T-cell (primary cell): ENCODE results near the gene SH3BGR. TPM values are rescaled to one million over a fixed set of nuclear protein-coding genes. Genes with fewer than 3 reads are reported as not detected.

ENCODE experiments used
- ATAC-seq, 4 experiments: fragments of 200-7000 bp in 3 of 4; fragments of 150-1000 bp in 1 of 4; cut with Tn5 transposase; replicated peaks in 1 of 4; 1 replicate in 3 of 4; 2 replicates in 1 of 4; pipeline ENCODE4 v1.10.0; 2021; ENCODE audit warnings: moderate library complexity in 3 of 4, mild to moderate bottlenecking in 2 of 4, moderate number of reproducible peaks in 1 of 4
- CTCF ChIA-PET, 2 donors: fragments of 300-600 bp; sonication (Branson Sonifier 250); formaldehyde crosslinking; loops; one replicate each; lab custom pipeline; 2022; ENCODE audit warnings: antibody characterized with exemption in 2 of 2; lab: Charles Lee
- POLR2A ChIA-PET, 2 donors: fragments of 300-600 bp; sonication (Branson Sonifier 250); formaldehyde crosslinking; loops; one replicate each; lab custom pipeline; 2022; ENCODE audit warnings: antibody characterized with exemption in 2 of 2; lab: Charles Lee
- DNase-seq, 35 experiments: peaks; one replicate each; pipeline versions ENCODE4 v3.0.0 to v3.0.0-alpha.2; 2013 to 2023
- H3K27ac ChIP-seq: one replicate; pipeline ENCODE4 v1.5.1; 2013; ENCODE audit warnings: low read length
- H3K27me3 ChIP-seq, 2 experiments: replicated peaks in 1 of 2; 1 replicate in 1 of 2; 2 replicates in 1 of 2; pipeline versions ENCODE4 v1.6.1 to v1.7.0; 2013; ENCODE audit warnings: low read length in 1 of 2, mixed read lengths in 1 of 2; ENCODE audit not compliant: control insufficient read depth in 2 of 2, insufficient read depth in 2 of 2; ENCODE audit errors: extremely low read depth in 1 of 2
- H3K36me3 ChIP-seq, 2 donors: 1 replicate in 1 of 2; 2 replicates in 1 of 2; pipeline versions ENCODE4 v1.6.1 to v1.7.0; 2013; ENCODE audit warnings: low read length in 1 of 2; ENCODE audit not compliant: control insufficient read depth in 2 of 2, insufficient read depth in 1 of 2; ENCODE audit errors: extremely low read depth in 1 of 2
- H3K4me1 ChIP-seq, 2 experiments: 1 replicate in 1 of 2; 2 replicates in 1 of 2; pipeline versions ENCODE4 v1.6.1 to v1.7.0; 2013; ENCODE audit warnings: low read length in 2 of 2, mixed read lengths in 1 of 2; ENCODE audit not compliant: insufficient read depth in 2 of 2, control insufficient read depth in 1 of 2; ENCODE audit errors: extremely low read depth in 1 of 2
- H3K4me3 ChIP-seq, 2 donors: 1 replicate in 1 of 2; 2 replicates in 1 of 2; pipeline versions ENCODE4 v1.5.1 to v1.7.0; 2013; ENCODE audit warnings: mild to moderate bottlenecking in 2 of 2, low read length in 1 of 2, moderate library complexity in 1 of 2; ENCODE audit not compliant: control insufficient read depth in 1 of 2; ENCODE audit errors: extremely low read depth in 1 of 2
- H3K9me3 ChIP-seq: 2 replicates; pipeline ENCODE4 v1.7.0; 2013
- H3K27ac Mint-ChIP-seq, 2 donors: one replicate each; pipeline ENCODE4 v1.8.0; 2020 to 2021; ENCODE audit warnings: mild to moderate bottlenecking in 2 of 2, mixed read lengths in 2 of 2
- H3K27me3 Mint-ChIP-seq, 2 donors: one replicate each; pipeline ENCODE4 v1.8.0; 2021 to 2022; ENCODE audit warnings: mixed read lengths in 2 of 2
- H3K36me3 Mint-ChIP-seq: one replicate; pipeline ENCODE4 v1.8.0; 2021; ENCODE audit warnings: mixed read lengths
- H3K4me1 Mint-ChIP-seq, 3 donors: one replicate each; pipeline ENCODE4 v1.8.0; 2020 to 2022; ENCODE audit warnings: mixed read lengths in 3 of 3, mild to moderate bottlenecking in 1 of 3
- H3K4me3 Mint-ChIP-seq, 3 donors: one replicate each; pipeline ENCODE4 v1.8.0; 2020 to 2022; ENCODE audit warnings: mild to moderate bottlenecking in 3 of 3, mixed read lengths in 3 of 3, moderate library complexity in 3 of 3
- H3K9me3 Mint-ChIP-seq, 3 donors: one replicate each; pipeline ENCODE4 v1.8.0; 2020 to 2022; ENCODE audit warnings: mixed read lengths in 3 of 3
- WGBS: methylation state at CpG from one replicate; pipeline ENCODE4 v1.1.5; 2013; ENCODE audit warnings: missing lambda C conversion rate; ENCODE audit not compliant: insufficient coverage; 5-methylcytosine and 5-hydroxymethylcytosine counted together
- total RNA-seq, 35 experiments: library from RNA in 6 of 35; stranded (reverse) in 6 of 35; fragments of 120-200 nt in 1 of 35; gene quantifications; one replicate each; pipeline versions ENCODE4 v1.2.1 to v1.2.4 and lab custom pipeline; 2013 to 2026

Gene SH3BGR
- total RNA-seq, 5 donors from 2014 or later (not counting 1 experiment from before 2014, with no cell fraction given) = 1.3 to 2.0 (median 1.8) TPM

- no peaks in the 10 kb centered on the region for H3K36me3 ChIP-seq
- no peaks in the 10 kb centered on the region for H3K4me1 ChIP-seq
- H3K27ac ChIP-seq = no peak overlapping the region
- CTCF ChIA-PET = no interaction called here
- no peak for DNase-seq
- H3K36me3 Mint-ChIP-seq = peaks cover 6% of the 10 kb centered on the region
- WGBS = no CpG with 5 or more reads among the region's 2 CpGs
- no peaks in the 10 kb centered on the region for H3K9me3 Mint-ChIP-seq
- no peak for ATAC-seq
- POLR2A ChIA-PET = no interaction called here
- peaks cover 0 to 2% of the 10 kb centered on the region in 2 donors for H3K27me3 Mint-ChIP-seq
- no peaks in the 10 kb centered on the region for H3K9me3 ChIP-seq
- H3K27ac Mint-ChIP-seq = no peak overlapping the region
- H3K4me3 Mint-ChIP-seq = no peak overlapping the region
- no peaks in the 10 kb centered on the region for H3K4me1 Mint-ChIP-seq
- H3K27me3 ChIP-seq = no peaks in the 10 kb centered on the region
- no peak overlapping the region for H3K4me3 ChIP-seq
These were observed 28.0 kb downstream of the SH3BGR start for GRCh38 chr21:39479814-39480182.

GRCh38 chr21:39480271-39480670 lies 28.5 kb downstream of the SH3BGR start:
- Histone ChIP-seq H3K27ac (no peak overlapping the region), H3K27me3 (no peaks in the 10 kb centered on the region), H3K9me3 (no peaks in the 10 kb centered on the region), H3K36me3 (no peaks in the 10 kb centered on the region), H3K4me3 (no peak overlapping the region), H3K4me1 (no peaks in the 10 kb centered on the region)
- Mint-ChIP-seq H3K4me3 (no peak overlapping the region), H3K4me1 (no peaks in the 10 kb centered on the region), H3K9me3 (no peaks in the 10 kb centered on the region), H3K27me3 (peaks cover 0 to 2% of the 10 kb centered on the region in 2 donors), H3K27ac (no peak overlapping the region), H3K36me3 (peaks cover 6% of the 10 kb centered on the region)
- ChIA-PET CTCF (no interaction called here), POLR2A (no interaction called here)
- ATAC-seq (no peak), DNase-seq (no peak)
- WGBS = no CpG with 5 or more reads among the region's 4 CpGs

GRCh38 chr21:39481886-39482285 lies 30.1 kb downstream of the SH3BGR start:
- Histone ChIP-seq H3K9me3 (no peaks in the 10 kb centered on the region), H3K36me3 (no peaks in the 10 kb centered on the region), H3K4me3 (no peak overlapping the region), H3K4me1 (no peaks in the 10 kb centered on the region), H3K27ac (no peak overlapping the region), H3K27me3 (no peaks in the 10 kb centered on the region)
- DNase-seq (no peak), ATAC-seq (no peak)
- no peaks in the 10 kb centered on the region for H3K4me1 Mint-ChIP-seq
- WGBS = no CpG with 5 or more reads among the region's 3 CpGs
- H3K4me3 Mint-ChIP-seq = no peak overlapping the region
- no peaks in the 10 kb centered on the region for H3K36me3 Mint-ChIP-seq
- H3K9me3 Mint-ChIP-seq = no peaks in the 10 kb centered on the region
- POLR2A ChIA-PET = no interaction called here
- H3K27me3 Mint-ChIP-seq = peaks cover 0 to 2% of the 10 kb centered on the region in 2 donors
- H3K27ac Mint-ChIP-seq = no peak overlapping the region
- CTCF ChIA-PET = no interaction called here

GRCh38 chr21:39483917-39484316 lies 32.1 kb downstream of the SH3BGR start:
- no peaks in the 10 kb centered on the region for H3K9me3 ChIP-seq
- Mint-ChIP-seq H3K9me3 (no peaks in the 10 kb centered on the region), H3K27me3 (peaks cover 0 to 2% of the 10 kb centered on the region in 2 donors), H3K36me3 (no peaks in the 10 kb centered on the region), H3K4me1 (no peaks in the 10 kb centered on the region), H3K4me3 (no peak overlapping the region), H3K27ac (no peak overlapping the region)
- ATAC-seq (no peak), DNase-seq (no peak)
- no peaks in the 10 kb centered on the region for H3K36me3 ChIP-seq
- H3K27ac ChIP-seq = no peak overlapping the region
- no peaks in the 10 kb centered on the region for H3K27me3 ChIP-seq
- ChIA-PET POLR2A (interaction anchor here in 1 of 2 donors (0.6 kb wide), 1 partner anchor 12 kb away, joined by 3 read pairs; no protein-coding TSS in a partner anchor), CTCF (no interaction called here)
- WGBS = no CpG with 5 or more reads among the region's 1 CpG
- H3K4me1 ChIP-seq = no peaks in the 10 kb centered on the region
- no peak overlapping the region for H3K4me3 ChIP-seq

- no peaks in the 10 kb centered on the region for H3K9me3 Mint-ChIP-seq
- no peak overlapping the region for H3K4me3 Mint-ChIP-seq
- no peaks in the 10 kb centered on the region for H3K4me1 ChIP-seq
- ATAC-seq (no peak), DNase-seq (no peak)
- POLR2A ChIA-PET = interaction anchor here in 1 of 2 donors (0.6 kb wide), 1 partner anchor 11 kb away, joined by 3 read pairs; no protein-coding TSS in a partner anchor
- no peak overlapping the region for H3K27ac Mint-ChIP-seq
- CTCF ChIA-PET = no interaction called here
- peaks cover 0 to 2% of the 10 kb centered on the region in 2 donors for H3K27me3 Mint-ChIP-seq
- H3K36me3 Mint-ChIP-seq = no peaks in the 10 kb centered on the region
- no peak overlapping the region for H3K27ac ChIP-seq
- WGBS = 100% methylated on average over 2 of the region's 6 CpGs
- H3K27me3 ChIP-seq = no peaks in the 10 kb centered on the region
- H3K9me3 ChIP-seq = no peaks in the 10 kb centered on the region
- no peaks in the 10 kb centered on the region for H3K36me3 ChIP-seq
- H3K4me1 Mint-ChIP-seq = no peaks in the 10 kb centered on the region
- H3K4me3 ChIP-seq = no peak overlapping the region
These were observed 33.0 kb downstream of the SH3BGR start for GRCh38 chr21:39484711-39485276.

- Histone ChIP-seq H3K4me1 (no peaks in the 10 kb centered on the region), H3K9me3 (peaks cover 4% of the 10 kb centered on the region), H3K27ac (no peak overlapping the region), H3K4me3 (no peak overlapping the region), H3K27me3 (no peaks in the 10 kb centered on the region), H3K36me3 (no peaks in the 10 kb centered on the region)
- Mint-ChIP-seq H3K4me3 (no peak overlapping the region), H3K27me3 (peaks cover 0 to 2% of the 10 kb centered on the region in 2 donors), H3K36me3 (no peaks in the 10 kb centered on the region), H3K27ac (no peak overlapping the region), H3K4me1 (no peaks in the 10 kb centered on the region), H3K9me3 (peaks cover 0 to 5% (median 3%) of the 10 kb centered on the region in 3 donors)
- ChIA-PET CTCF (no interaction called here), POLR2A (no interaction called here)
- ATAC-seq = no peak
- no peak for DNase-seq
- 78% methylated on average over 1 of the region's 1 CpG for WGBS
These were observed 37.7 kb downstream of the SH3BGR start for GRCh38 chr21:39489380-39489924.
